ENCODE measurements around the gene WDR36. TPM values are rescaled to one million over a fixed set of nuclear protein-coding genes. Genes with fewer than 3 reads are reported as not detected.

WDR36 gene
- polyA plus RNA-seq, 1 donor: 15.1 TPM

Other genes with a start within 250 kb of the WDR36 start
- gene TSLP, start 20.6 kb upstream of the WDR36 start, polyA plus RNA-seq (ENCODE audit: insufficient read length): 0.67 TPM
- 4.7 TPM for gene CAMK4, start 132.0 kb downstream of the WDR36 start, polyA plus RNA-seq (ENCODE audit: insufficient read length)

All from forelimb muscle (tissue), 1 donor.